ENCODE measurements around the gene BOC. TPM values are rescaled to one million over a fixed set of nuclear protein-coding genes. Genes with fewer than 3 reads are reported as not detected.

The BOC gene
- total RNA-seq, 1 experiment from 2014 or later, result 0.73 TPM

- POLR2A ChIA-PET, result no interaction called here
- Mint-ChIP-seq H3K4me3 (ENCODE audit: unreplicated experiment) (no peak overlapping the region), H3K27ac (ENCODE audit: unreplicated experiment) (no peak overlapping the region), H3K9me3 (ENCODE audit: unreplicated experiment) (no peaks in the 10 kb centered on the region), H3K4me1 (ENCODE audit: low read depth, unreplicated experiment) (peaks cover 6% of the 10 kb centered on the region), H3K36me3 (ENCODE audit: insufficient read depth, unreplicated experiment) (no peaks in the 10 kb centered on the region), H3K27me3 (ENCODE audit: insufficient read depth, unreplicated experiment) (peaks cover 17% of the 10 kb centered on the region)
- no TSS peak for BruUV-seq (replicated peaks)
- intact Hi-C loops (cut with micrococcal nuclease; ENCODE audit: unreplicated experiment), result no loop called here
- no peak overlapping the region for H3K4me3 ChIP-seq (ENCODE audit: low read depth, low read length)
- TF ChIP-seq CTCF (IDR thresholded peaks at IDR 0.05; ENCODE audit: insufficient read depth in 1 of 2, low read depth in 1 of 2, low read length in 1 of 2, severe bottlenecking in 1 of 2, unreplicated experiment in 1 of 2), result no peak
- H3K36me3 ChIP-seq (ENCODE audit: control insufficient read depth, insufficient read depth, low read length), result no peaks in the 10 kb centered on the region
- H3K4me1 ChIP-seq, result no peaks in the 10 kb centered on the region; the same call in 1 of the 2 replicates
- peaks cover 3% of the 10 kb centered on the region for H3K27me3 ChIP-seq (replicated peaks; ENCODE audit: control insufficient read depth, insufficient read depth, low read length)
- no peak for DNase-seq
- H3K9me3 ChIP-seq, result no peaks in the 10 kb centered on the region
- CTCF ChIA-PET, result no interaction called here
These were observed 5.0 kb downstream of the BOC start for GRCh38 chr3:113216393-113216792.

- H3K27me3 Mint-ChIP-seq (ENCODE audit: insufficient read depth, unreplicated experiment), result peaks cover 15% of the 10 kb centered on the region
- no peak overlapping the region for H3K27ac Mint-ChIP-seq (ENCODE audit: unreplicated experiment)
- no peaks in the 10 kb centered on the region for H3K36me3 Mint-ChIP-seq (ENCODE audit: insufficient read depth, unreplicated experiment)
- no peaks in the 10 kb centered on the region for H3K4me1 Mint-ChIP-seq (ENCODE audit: low read depth, unreplicated experiment)
- ChIA-PET POLR2A (no interaction called here), CTCF (no interaction called here)
- DNase-seq, result no peak
- H3K4me1 ChIP-seq, result no peaks in the 10 kb centered on the region
- intact Hi-C loops (cut with micrococcal nuclease; ENCODE audit: unreplicated experiment), result no loop called here
- H3K9me3 Mint-ChIP-seq (ENCODE audit: unreplicated experiment), result no peaks in the 10 kb centered on the region
- BruUV-seq (replicated peaks), result no TSS peak
- no peaks in the 10 kb centered on the region for H3K36me3 ChIP-seq (ENCODE audit: control insufficient read depth, insufficient read depth, low read length)
- TF ChIP-seq CTCF (IDR thresholded peaks at IDR 0.05; ENCODE audit: insufficient read depth in 1 of 2, low read depth in 1 of 2, low read length in 1 of 2, severe bottlenecking in 1 of 2, unreplicated experiment in 1 of 2), result no peak
- H3K4me3 Mint-ChIP-seq (ENCODE audit: unreplicated experiment), result no peak overlapping the region
- H3K27me3 ChIP-seq (replicated peaks; ENCODE audit: control insufficient read depth, insufficient read depth, low read length), result peaks cover 1% of the 10 kb centered on the region
- H3K4me3 ChIP-seq (ENCODE audit: low read depth, low read length), result no peak overlapping the region
- H3K9me3 ChIP-seq, result no peaks in the 10 kb centered on the region
These were observed 6.8 kb downstream of the BOC start for GRCh38 chr3:113218011-113218680.

GRCh38 chr3:113218681-113219045 is 7.3 kb downstream of the BOC start:
- ChIA-PET CTCF (no interaction called here), POLR2A (no interaction called here)
- peaks cover 15% of the 10 kb centered on the region for H3K27me3 Mint-ChIP-seq (ENCODE audit: insufficient read depth, unreplicated experiment)
- Histone ChIP-seq H3K4me1 (no peaks in the 10 kb centered on the region), H3K27me3 (replicated peaks; ENCODE audit: control insufficient read depth, insufficient read depth, low read length) (peaks cover 2% of the 10 kb centered on the region), H3K36me3 (ENCODE audit: control insufficient read depth, insufficient read depth, low read length) (no peaks in the 10 kb centered on the region), H3K4me3 (ENCODE audit: low read depth, low read length) (no peak overlapping the region), H3K9me3 (no peaks in the 10 kb centered on the region)
- H3K9me3 Mint-ChIP-seq (ENCODE audit: unreplicated experiment), result no peaks in the 10 kb centered on the region
- intact Hi-C loops (cut with micrococcal nuclease; ENCODE audit: unreplicated experiment), result no loop called here
- BruUV-seq (replicated peaks), result no TSS peak
- no peak overlapping the region for H3K4me3 Mint-ChIP-seq (ENCODE audit: unreplicated experiment)
- DNase-seq, result no peak
- no peaks in the 10 kb centered on the region for H3K4me1 Mint-ChIP-seq (ENCODE audit: low read depth, unreplicated experiment)
- TF ChIP-seq CTCF (IDR thresholded peaks at IDR 0.05; ENCODE audit: insufficient read depth in 1 of 2, low read depth in 1 of 2, low read length in 1 of 2, severe bottlenecking in 1 of 2, unreplicated experiment in 1 of 2), result no peak
- H3K36me3 Mint-ChIP-seq (ENCODE audit: insufficient read depth, unreplicated experiment), result no peaks in the 10 kb centered on the region
- no peak overlapping the region for H3K27ac Mint-ChIP-seq (ENCODE audit: unreplicated experiment)
